COR-L47 (cell line): ENCODE results near the gene DRAM1.
"Not testable (repeated sequence)": the region's sequence is repeated elsewhere in the genome, so short reads cannot be mapped to it uniquely, and the experiment has no call there.

Source experiments
- DNase-seq: peaks from one replicate; lab custom pipeline; 2025; lab: John Stamatoyannopoulos, UW

The DRAM1 gene, protein sequence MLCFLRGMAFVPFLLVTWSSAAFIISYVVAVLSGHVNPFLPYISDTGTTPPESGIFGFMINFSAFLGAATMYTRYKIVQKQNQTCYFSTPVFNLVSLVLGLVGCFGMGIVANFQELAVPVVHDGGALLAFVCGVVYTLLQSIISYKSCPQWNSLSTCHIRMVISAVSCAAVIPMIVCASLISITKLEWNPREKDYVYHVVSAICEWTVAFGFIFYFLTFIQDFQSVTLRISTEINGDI

DNA sequence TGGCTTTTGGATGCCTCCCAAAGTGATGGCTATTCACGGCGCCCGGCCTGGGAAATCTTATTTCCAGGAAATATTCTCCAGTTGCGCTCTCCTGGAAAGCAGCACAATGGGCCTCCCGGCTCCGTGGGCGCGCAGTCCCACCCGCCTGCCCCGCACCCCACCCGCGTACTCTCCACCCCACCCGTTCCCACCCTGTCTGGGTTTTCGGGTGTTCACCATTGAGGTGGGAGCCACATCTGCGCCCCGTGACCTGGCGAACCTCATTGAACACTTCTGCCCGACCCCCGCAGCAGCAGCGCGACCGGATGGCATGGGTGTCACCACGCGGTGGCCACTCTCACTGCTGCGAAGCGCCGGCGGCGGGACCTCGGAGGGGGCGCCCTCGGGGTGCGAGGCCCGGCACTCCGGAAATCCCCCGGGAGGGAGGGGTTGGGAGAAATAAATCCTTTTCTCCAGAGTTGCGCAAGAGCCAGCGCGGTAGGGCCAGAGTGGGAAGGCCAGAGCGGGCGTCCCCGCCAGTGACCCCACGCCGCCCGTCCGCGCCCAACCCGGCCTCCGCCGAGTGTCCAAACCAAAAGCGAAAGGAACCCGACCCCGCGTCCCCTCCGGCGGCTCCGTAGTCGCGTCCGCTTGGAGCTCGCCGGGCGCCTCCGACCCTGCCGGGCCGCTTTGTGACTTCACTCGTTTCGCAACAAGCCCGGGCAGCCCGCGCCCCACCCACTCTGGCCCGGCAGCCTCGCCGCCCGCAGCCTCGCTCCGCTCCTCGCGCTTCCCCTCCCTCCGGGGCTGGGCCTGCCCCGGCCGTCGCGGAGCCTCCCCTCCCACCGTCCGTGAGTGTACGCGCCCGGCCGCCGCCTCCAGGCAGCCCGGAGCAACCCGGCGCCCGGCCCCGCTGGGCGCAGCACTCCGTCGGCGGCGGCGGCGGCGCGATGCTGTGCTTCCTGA lies at the start of gene DRAM1:
Gene DRAM1 (plus strand): TSS at position 720 of the 945 bp plus-strand sequence. CDS start 210 bp downstream, at position 930.
- DNase-seq: peak; percentile 47

DNA sequence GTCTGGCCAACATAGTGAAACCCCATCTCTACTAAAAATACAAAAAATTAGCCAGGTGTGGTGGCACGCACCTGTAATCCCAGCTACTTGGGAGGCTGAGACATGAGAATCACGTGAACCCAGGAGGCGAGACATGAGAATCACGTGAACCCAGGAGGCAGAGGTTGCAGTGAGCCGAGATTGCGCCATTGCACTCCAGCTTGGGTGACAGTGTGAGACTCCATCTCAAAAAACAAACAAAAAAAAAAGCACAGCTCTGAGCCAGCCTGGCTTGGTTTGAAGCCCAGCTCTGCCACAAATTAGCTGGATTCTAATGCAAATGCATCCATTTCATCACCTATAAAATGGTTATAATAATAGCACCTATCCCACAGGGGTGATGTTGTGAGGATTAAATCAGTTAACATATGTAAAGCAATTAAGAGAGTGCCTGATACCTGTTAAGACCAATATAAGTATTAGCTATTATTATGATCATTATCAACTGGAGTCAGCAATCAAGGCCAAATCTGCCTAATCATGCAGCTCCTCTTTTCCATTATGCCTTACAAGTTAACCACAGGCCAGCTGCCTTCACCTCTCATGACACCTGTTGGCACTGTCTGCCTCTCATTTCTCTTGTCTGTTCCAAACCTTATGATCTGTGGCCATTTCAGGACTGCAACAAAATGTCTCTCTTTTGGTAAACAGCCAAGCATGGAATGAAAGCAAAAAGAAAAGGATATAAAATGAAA lies 48.8 kb upstream of the DRAM1 start:
- no peak for DNase-seq

GRCh38 chr12:101829639-101830366 lies 47.6 kb upstream of the DRAM1 start:
- no peak for DNase-seq

DNA sequence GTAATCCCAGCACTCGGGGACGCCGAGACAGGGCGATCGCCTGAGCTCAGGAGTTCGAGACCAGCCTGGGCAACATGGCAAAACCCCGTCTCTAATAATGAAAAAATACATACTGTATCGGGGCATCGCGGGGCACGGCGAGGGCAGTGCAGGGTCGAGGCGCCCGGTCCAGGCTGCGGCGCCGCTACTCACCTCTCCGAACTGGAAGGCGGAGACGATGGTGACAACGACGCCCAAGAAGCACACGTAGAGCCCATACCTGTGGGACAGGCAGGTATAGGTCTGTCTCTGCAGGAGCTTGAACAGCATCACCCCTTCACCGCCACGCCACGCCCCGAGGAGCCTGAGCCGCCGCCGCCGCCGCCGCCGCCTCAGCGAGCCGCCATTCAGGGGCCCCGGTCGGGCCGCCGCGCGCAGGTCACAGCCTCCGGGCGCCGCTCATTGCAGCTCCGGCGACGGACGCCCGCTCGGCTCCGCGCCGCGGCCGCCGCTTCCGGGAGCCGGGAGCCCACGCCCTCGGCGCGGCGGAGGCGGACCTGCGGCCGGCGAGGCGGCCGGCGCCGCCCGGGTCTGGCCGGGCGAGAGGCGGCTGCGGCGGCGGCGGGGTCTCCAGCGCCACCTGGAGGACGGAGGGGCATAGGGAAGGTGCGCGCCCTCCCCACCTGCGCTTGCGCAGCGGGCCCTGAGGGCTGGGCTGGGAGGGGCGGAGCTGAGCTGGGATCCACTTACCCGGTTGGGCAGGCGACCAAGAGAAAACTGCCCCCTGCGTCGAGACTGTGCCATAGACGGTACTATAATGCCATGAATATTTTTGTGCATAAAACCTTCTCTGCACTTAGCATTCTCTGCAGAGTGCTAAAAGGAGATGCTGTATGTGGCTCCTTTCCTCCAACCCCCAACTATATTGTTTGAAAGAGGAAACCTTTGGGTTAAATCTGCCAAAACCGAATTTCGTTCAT lies 46.7 kb upstream of the DRAM1 start, which contains the start of gene GNPTAB:
Gene GNPTAB (minus strand): TSS at position 593 of the 959 bp plus-strand sequence. CDS start 284 bp downstream, at position 309.
- peak; percentile 90 for DNase-seq

GRCh38 chr12:101832030-101832429 lies 45.4 kb upstream of the DRAM1 start:
- DNase-seq: no peak

GRCh38 chr12:101838628-101839323 lies 38.6 kb upstream of the DRAM1 start:
- no peak for DNase-seq

DNA sequence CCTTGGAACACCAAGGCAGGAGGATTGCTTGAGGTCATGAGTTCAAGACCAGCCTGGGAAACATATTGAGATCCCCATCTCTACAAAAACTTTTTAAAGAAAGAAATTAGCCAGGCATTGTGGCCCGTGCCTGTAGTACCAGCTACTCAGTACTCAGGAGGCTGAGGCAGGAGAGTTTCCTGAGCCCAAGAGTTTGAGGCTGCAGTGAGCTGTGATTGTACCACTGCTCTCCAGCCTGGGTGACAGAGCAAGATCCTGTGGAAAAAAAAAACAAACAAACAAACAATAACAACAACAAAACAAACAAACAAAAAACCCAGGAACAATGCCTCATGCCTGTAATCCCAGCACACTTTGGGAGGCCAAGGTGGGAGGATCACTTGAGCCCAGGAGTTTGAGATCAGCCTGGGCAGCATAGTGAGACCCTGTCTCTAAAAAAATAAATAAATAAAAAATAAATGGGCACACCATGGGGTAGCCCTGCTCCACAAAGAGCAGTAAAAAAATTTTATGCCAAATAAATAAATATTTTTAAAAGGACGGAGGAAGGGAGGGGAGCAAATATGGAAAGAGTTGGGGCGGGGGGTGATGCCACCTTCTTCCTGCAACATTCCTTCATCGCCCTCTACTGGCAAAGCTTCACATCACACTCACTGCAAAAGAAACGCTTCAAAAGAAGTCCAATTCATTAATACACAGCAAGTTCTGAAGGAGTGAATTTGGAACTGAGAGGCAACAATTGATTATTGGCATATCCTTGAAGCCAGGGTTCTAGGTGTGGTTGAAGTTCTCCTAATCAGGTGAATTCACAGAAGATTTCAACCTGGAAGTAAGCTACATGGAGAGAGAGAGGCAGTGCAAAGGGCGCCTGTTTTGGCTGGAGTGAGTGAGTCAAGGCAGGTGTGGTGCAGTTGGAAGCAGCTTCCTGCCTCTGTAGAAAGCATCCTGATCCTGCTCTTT lies 37.8 kb upstream of the DRAM1 start:
- DNase-seq: peak; percentile 3

GRCh38 chr12:101841069-101841468 lies 36.3 kb upstream of the DRAM1 start:
- DNase-seq: no peak

DNA sequence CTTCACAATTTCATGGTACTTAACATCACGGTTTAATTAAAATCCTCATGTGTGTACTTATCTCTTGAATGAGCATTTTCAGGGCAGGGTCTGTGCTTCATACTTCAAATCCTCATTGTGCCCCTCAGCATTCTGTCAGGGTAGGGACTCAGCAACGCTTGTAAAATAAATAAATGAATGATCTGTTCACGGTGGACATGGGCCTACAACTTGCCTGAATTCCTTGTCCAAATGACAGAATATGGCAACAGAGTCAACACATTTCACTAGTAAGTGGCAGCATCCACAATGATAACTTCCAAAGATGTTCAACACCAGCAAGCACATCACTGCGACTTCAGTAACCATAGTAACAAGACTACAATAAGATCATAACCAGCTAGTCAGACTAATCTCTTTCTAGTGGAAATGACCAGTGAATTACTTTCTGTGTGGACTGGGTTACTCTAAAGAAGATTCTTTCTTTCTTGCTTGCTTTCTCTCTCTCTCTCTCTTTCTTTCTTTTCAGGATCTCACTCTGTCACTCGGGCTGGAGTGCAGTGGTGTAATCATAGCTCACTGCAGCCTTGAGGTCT lies 32.2 kb upstream of the DRAM1 start:
- no peak for DNase-seq

DNA sequence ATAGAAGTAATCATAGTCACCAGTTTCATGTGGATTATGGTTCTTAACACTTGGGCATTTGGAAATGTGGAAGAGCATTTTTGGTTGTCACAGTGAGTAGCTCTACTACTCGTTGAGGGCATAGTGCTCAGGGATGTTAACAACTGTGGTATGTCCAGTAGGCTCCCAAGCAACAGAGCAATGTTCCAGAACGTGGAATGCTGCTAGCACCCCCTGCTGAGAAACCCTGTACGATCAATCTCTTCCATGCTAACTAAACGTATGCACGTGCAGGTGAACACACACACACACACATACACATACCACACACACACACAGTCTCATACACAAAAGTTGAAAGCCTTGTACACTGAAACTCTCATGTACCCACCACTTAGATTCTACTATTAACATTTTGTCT lies 30.1 kb upstream of the DRAM1 start:
- DNase-seq: no peak

DNA sequence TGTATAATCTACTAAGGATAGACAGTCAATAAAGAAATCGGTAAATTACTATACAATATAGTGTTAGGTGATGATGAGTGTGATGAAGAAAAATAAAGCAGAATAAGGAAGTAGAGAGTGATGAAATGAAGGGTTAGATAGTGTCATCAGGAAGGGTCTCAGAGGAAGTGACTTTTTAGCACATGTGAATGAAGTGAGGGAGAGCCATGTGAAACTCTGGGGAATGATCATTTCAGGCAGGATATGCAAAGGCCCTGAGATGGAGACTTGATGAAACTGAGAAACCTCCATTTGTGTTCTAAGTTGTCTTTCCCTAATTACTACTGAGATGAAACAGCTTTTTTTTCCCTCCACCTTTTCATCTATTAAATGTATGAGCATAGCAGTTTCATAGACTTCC lies 27.2 kb upstream of the DRAM1 start:
- DNase-seq: no peak

DNA sequence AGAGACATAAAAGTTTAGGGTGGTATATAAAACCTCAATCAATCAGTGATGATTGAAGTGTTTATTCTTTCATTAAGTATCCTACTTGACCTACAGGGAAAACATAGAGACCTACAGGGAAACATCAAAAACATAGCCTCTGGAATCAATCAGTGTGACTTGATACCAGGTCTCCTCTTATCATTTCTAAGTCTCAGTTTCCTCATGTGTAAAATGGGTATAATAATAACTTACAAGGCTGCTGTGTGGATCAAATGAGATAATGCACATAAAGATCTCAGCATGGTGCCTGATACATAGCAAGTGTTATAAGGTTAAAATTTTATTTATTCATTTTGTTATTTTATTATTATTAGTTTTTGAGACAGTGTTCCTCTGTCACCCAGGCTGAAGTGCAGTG lies 24.4 kb upstream of the DRAM1 start:
- DNase-seq: no peak

- no peak for DNase-seq
These were observed 22.6 kb upstream of the DRAM1 start for GRCh38 chr12:101854747-101855146.

DNA sequence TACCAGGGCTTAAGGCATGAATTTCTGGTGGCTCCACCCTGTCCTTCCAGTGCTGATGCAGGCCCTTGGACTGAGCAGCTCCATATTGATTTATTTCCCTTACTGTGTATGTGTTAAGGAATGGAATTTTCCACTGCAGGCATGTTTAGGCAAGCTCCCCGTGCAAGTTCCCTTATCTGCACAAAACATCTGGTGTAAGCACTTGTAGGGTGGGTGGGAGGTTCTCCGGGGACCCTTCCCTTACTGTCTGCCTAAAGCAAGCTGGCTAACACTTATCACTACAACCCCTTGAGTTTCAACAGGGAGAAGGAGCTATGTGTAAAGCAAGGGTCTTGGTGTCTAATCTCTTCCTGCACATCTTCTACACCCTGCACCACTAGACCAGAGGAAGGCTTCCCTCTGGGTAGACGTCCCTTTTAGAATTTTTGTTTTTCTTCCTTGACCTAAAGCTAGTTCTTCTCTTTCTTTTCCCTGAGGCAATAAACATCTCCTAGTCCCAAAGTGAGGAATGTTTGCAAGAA lies 22.0 kb upstream of the DRAM1 start:
- DNase-seq: no peak

GRCh38 chr12:101855976-101856375 lies 21.4 kb upstream of the DRAM1 start:
- no peak for DNase-seq

- not testable (repeated sequence) for DNase-seq
These were observed 20.8 kb upstream of the DRAM1 start for GRCh38 chr12:101856614-101857013.

- DNase-seq: no peak
These were observed 20.3 kb upstream of the DRAM1 start for GRCh38 chr12:101857043-101857558.

DNA sequence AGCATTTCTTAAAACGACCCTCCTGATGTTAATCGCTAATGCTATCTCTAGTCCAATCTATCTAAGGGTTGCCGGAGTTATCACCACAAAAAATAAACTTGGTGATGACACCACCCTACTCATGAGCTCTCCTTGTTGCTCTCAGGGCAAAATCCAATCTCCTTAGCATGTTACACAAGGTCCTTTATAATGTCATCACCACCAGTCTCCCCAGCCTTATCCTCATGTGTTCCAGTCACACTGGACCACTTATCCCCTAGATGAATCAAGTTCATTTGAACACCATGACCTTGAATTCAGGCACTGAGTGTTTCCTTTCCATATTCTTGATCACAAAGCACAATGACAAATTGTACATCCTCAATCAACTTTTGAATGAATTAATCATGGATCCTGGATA lies 19.0 kb upstream of the DRAM1 start:
- no peak for DNase-seq
